PFSK-1 (cell line): Measurements from ENCODE around the gene ZNF726.

Experiments used
- POLR2AphosphoS5 ChIP-seq: IDR thresholded peaks from 2 replicates; pipeline ENCODE4 v1.6.1; 2012; ENCODE audit warnings: low read depth, mild to moderate bottlenecking, control low read depth, low read length, moderate library complexity
- REST ChIP-seq, 2 experiments: IDR thresholded peaks; 2 replicates each; pipeline versions ENCODE4 v1.6.1 to v1.8.0; 2011 to 2012; ENCODE audit warnings: low read depth in 2 of 2, low read length in 2 of 2, control low read depth in 1 of 2, inconsistent platforms in 1 of 2, mild to moderate bottlenecking in 1 of 2, moderate library complexity in 1 of 2; ENCODE audit not compliant: insufficient read depth in 1 of 2
- SIN3A ChIP-seq: IDR thresholded peaks from 2 replicates; pipeline ENCODE4 v1.6.1; 2012; ENCODE audit warnings: mild to moderate bottlenecking, low read length, moderate library complexity, borderline replicate concordance; ENCODE audit not compliant: insufficient read depth
- TAF1 ChIP-seq: IDR thresholded peaks from 2 replicates; pipeline ENCODE4 v1.6.1; 2012; ENCODE audit warnings: low read length, control low read depth, borderline replicate concordance; ENCODE audit not compliant: insufficient read depth

- no peak for TF ChIP-seq REST (IDR thresholded peaks at IDR 0.05; ENCODE audit: insufficient read depth in 1 of 2, low read depth in 2 of 2, low read length in 2 of 2)
- no peak for TF ChIP-seq POLR2AphosphoS5
- TF ChIP-seq TAF1 = no peak
- TF ChIP-seq SIN3A = no peak
Measured at GRCh38 chr19:23876261-23876660, 38.4 kb upstream of the ZNF726 start.
